NCI-H226 (cell line): ENCODE measurements around the gene TCF7L2.
A peak's percentile ranks its signal among the peaks of the same experiment; 100 is the strongest.
"Not testable (repeated sequence)": the region's sequence is repeated elsewhere in the genome, so short reads cannot be mapped to it uniquely, and the experiment has no call there.

Source experiments
- DNase-seq: peaks from one replicate; pipeline ENCODE4 v3.0.0-alpha.2; 2015

Gene TCF7L2

DNA sequence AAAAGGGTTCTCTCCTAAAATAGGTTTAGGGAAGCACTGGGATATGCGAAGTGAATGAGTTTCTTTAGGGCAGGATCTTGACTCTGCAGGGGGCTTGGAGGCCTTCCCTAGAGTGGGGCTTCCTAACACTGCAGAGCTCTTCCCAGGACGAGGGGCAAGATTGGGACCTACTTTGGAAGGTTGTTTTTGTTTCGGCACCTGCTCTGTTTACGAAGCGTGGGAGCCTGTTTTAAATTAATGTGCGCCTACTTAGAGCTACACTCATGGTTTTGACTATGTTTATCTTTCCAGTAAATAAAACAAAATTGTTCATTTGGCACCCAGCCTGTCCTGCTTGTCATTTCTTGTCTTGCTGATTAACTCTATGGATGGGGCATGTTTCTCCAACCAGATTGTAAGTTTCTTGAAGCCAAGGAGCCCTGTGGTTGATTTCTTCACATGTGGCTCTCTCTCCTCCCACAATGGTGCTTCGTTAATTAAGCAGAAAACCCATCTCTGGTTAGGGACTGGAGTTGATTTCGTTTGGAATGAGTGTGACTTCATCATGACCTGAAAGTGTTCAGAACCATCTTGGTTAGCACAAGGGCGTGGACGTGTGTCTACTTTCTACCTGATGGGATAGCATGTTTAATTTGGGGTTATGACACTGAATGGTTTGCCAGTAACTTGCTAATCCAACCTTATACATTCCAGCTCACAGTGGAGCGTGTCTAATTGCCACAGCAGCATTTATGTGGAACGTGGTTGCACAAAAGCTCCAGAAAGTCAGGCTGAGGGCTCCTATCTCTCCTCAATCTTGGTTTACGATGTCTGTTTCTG lies 98.1 kb downstream of the TCF7L2 start:
- no peak for DNase-seq

DNA sequence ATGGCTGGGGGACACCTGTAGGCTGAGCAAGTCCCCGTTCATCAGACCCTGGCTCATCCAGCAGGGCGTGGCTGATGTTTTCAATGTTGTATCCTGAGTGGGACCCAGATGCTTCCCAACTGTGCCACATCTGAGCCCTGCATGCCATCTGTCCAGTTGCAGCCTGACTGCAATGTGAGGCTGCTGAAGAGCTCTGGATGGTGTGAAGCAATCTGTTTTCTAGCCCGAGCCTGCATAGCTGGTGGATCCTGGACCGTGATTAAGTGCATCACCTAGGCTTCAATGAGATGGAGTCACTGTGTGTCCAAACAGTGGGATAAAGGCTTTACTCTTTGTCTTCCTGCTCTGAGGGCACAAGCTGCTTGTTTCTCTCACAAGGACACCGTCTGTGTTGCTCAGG lies 99.8 kb downstream of the TCF7L2 start:
- DNase-seq, result no peak

DNA sequence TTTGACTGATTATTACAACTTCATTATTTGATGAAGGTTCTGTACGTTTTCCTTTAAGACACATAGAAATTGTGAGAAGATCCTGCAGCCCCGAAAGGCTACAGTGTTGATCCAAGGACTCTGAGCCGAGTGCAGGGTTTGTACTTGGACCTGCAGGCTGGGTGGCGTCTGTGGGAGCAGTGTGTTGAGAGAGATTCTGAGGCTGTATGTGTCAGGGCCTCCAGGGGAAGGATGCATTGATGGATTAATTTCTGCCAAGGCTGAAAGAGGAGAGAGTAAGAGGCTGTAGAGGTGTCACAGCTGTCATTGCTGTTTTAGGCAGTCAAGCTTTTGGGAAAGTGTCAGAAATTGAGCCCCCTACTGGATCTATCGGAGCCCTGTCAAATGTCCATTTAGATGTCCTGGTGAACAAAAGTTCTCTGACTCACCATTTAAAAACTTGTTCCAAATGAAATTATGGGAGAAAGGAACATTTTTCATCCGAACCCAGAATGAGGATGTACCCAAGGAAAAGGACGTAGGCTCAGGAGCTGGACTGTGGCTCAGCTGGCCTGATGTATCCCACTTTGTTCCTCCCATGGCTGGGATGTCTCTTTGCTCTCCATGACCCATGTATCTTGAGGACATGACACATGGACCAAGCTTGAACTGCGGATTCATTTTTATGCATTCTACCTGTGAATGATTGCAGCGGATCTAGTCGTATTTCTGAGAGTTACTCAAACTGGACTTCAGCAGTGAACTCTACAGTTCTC lies 102.2 kb downstream of the TCF7L2 start:
- no peak for DNase-seq

DNA sequence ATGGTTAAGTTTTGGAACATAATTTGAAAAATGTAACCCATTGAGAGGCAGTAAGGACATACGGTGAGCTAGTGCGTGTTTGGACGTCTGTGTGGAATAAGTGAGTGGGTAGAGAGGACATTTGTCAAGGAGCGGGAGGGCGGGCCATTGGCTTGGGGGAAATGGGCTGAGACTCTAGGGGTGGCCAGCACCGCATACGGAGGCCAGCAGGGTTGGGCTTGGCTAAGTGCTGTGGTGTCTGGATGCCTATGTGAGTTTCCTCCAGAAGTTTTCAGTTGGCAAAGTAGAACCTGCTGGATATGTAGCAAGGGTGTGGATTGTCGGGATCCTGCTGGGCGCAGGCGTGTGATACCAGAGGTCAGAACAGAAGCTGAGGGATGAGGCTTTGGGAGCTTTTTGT lies 103.0 kb downstream of the TCF7L2 start:
- DNase-seq, result no peak

DNA sequence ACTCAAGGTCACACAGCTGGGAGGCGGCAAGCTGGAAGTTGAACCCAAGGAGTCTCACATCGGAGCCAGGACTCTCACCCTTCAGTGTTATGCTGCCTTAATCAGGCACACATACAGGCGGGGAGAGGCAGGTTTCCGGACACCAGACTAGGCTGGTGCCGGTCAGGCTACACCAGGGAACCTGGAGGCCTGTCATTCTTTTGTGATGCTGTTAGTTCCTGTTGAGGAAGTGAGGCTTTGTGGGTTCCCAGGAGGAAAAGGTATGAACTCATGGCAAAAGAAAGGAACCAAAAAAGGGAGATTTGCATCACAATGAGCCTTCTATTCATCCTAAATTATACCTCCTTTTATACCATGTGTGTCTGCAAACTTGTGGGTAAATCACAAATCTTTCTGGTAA lies 103.8 kb downstream of the TCF7L2 start:
- peak; percentile 45 for DNase-seq

DNA sequence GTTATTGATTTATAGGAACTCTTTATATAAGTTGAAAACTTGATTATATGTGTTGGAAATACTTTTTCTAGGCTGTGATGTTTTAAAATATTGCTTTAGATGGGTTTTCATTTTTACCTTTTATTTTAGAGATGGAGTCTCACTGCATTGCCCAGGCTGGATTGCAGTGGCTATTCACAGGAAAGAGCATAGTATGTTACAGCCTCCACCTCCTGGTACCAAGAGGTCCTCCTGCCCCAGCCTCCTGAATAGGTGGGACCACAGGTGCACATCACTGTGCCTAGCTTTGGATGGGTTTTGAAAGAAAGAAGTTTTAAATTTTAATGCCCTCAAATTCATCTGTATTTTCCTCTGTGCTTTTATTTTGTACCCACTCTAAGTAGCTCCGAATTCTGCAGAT lies 105.4 kb downstream of the TCF7L2 start:
- DNase-seq, result no peak

DNA sequence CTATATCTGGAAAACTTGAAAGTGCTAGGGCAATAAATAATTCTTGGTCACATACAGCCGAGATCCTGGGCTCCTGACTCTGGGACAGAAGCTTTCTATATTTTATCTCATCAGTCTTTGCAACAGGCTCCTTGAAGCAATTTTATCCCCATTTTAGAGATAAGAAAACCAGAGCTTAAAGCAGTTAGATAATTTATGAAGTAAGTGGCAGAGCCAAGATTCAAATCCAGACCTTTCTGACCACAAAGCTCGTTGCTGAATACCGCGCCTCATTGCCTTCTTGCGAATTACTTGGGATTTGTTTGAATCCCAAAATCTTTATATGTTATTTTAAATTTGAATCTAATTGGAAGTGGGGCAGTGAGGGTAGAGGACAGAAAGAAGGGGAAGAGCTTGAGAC lies 106.0 kb downstream of the TCF7L2 start:
- peak; percentile 37 for DNase-seq

DNA sequence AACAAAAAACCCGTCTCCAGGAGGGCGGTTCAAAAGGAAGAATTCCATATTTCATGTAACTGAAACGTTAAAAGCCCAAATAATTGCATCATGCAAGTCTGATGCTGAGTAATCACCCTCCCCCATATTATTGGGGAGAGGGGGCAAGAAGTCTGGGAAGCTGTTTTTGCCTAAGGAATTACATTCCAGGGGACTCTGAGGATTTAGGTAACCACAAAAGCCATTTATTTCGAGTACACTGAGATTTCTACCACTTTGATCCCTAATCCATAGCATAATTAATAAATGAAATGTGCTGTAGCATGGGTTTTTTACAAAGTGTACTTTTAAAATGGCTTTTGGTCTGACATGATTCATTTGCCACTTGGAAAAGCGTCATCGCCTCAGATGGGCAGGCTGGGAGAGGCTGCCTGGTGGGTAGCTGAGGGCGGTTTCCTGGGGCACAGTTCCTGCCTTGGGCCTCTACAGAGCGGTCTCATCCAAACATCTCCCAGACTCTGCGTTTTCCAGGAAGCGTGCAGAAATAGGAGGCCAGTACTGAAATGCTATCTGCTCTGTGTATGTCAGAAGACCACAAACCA lies 106.5 kb downstream of the TCF7L2 start:
- peak; percentile 51 for DNase-seq

DNA sequence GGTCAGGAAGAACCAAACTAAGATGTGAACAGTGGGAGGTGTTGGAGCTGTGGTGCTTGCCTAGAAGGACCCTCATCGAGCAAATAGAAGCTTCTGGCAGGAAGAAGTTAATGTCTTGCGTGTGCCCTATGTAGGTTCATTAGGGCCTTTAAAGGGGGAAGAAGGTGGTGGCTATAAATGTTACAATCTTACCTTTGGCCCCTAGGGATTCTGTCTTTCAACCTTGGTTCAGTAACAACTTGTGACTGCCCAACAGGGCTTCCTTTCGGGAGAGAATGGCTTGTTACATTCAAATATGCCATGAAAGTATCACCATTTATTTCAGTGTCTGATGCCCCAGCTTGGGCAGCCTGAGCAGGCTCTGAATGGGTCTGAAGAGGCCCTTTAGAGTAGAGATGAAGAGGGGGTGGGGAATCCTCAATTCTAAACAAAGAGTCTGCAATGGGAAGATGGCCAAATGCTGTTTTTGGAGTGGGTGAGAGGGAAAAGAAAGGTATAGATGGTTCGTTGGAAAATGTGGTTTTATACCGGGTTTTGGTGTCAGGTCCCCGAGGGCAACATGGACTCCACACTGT lies 108.0 kb downstream of the TCF7L2 start:
- DNase-seq, result no peak

DNA sequence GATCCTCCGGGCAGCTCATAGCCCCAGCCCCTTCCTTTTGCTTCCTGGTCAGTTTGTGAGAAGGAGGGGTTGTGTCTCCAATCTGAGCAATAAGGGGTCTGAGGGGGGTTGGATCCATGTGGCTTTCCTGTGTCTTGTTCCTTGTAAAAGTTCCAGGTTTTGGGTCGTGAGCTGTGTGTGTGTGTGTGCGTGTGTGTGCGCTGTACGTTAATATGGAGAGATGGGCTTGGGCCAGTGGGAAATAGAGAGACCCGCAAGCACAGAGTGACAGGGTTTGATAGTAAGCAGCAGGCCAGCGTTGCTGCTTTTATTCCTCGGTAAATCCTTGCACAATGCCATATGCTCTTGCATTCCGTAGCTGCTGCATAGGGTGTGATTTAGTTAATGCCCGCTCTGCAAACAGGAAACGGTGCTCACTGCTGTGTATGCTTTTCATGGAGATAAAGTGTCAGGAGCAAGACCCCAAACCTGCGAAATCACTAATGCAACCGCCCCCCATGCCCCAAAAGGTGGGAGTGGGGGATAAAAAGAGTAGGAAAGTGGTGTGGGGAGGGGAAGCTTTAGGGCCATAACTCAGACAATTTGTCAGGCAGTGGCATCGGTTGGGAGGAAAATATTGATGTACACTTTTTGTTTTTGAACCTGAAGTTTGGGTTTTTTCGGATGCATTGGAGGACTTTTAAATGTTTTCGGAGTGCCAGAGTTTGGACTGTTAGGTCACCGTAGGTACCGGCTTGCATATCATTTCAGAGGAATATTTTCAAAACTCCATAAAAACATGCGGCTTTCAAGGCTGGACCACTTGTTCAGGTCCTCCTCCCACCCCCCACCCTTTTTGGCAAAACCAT lies 108.7 kb downstream of the TCF7L2 start:
- peak; percentile 41 for DNase-seq

DNA sequence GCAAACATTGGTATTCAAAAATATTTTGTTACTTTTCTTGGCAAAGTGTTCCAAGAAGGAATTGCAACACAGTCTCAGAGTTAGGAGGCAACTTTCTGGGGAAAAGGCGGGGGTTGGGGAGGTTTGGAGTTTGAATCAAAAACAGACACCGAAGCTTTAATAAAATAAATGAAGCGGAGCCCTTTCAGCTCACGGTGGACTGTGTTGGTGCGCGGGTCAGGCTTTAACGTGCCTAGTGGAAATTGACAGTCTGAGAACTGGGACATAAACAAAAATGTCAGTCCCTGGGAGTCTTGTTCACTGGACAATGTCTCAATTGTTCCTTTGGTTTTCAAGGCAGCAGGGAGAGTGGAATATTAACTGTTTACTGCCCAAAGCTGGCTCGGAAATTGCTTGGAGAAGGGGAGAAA lies 109.3 kb downstream of the TCF7L2 start:
- no peak for DNase-seq

DNA sequence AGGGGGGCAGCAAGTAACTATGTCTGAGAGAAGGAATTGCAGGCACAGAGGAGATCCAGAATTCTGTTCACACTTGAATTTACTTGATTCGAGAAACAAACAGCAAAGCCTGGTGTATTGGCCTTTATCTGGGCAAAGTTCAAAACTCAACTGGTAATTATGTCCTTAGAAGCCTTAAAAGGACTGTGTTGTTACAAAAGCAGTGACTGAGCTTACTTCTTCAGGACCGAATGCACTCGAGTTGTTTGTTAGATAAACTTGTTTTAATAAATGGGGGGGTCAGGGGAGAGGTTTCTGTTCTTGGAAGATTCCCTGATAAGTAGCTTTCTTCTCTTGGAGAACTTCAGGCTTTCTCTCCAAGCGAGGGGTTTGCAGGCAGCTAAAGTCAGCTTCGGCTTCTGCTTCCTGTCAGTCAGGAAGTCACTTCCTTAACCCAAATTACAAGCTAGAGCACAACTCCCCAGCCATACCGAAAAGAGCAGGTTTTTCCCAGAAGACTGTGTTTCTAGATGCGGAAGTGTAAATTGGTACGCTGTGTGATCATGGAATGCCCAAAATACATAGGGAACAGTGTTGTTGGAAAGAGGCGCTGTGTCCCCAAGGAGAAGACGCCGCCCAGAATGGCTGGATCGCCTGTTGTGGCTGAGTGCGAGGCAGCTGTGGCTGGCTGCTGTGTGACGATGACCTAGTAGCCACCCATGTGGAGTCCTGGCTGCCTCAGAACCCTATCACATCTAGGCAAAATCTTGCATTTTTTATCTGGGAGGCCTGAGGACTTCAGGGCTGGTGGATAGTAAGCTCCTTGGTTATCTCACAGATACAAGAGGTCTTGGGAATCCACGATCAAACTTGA lies 110.4 kb downstream of the TCF7L2 start:
- no peak for DNase-seq

DNA sequence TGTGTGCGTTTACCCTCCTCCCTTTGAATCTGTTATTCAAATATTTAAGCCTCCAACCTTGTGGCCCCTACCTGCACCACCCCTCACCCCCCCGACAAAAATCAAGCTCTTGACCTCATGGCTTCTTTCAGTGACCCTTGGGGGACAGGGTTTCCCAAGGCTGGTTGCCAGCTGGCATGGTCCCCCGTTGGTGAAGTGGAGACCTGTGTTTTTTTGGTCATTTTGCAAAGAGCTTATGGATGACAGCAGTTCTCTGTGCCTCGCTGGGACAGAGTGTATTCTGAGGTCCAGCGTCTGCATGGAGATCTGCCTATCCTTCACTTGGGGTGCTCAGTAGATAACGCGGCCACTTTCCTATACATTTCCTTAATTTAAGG lies 111.0 kb downstream of the TCF7L2 start:
- no peak for DNase-seq

DNA sequence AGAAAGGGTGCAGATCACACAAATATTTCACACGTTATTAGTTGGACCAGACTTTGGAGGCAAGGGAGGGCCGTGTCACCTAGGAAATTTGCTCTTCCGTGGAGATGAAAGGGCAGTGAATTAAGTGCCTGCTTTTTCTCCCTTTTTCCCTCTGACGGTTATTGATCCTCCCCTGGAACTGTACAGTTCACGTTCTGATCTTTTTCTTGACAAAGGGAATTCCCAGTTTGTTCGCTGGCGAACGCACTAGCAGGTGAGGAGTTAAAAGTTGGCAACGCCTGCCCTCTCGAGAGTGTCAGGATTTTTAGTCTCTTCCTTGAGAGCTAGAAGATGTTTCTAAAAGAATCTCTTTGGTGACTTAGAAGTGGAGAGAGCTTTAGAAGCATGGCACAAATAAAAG lies 111.5 kb downstream of the TCF7L2 start:
- no peak for DNase-seq

DNA sequence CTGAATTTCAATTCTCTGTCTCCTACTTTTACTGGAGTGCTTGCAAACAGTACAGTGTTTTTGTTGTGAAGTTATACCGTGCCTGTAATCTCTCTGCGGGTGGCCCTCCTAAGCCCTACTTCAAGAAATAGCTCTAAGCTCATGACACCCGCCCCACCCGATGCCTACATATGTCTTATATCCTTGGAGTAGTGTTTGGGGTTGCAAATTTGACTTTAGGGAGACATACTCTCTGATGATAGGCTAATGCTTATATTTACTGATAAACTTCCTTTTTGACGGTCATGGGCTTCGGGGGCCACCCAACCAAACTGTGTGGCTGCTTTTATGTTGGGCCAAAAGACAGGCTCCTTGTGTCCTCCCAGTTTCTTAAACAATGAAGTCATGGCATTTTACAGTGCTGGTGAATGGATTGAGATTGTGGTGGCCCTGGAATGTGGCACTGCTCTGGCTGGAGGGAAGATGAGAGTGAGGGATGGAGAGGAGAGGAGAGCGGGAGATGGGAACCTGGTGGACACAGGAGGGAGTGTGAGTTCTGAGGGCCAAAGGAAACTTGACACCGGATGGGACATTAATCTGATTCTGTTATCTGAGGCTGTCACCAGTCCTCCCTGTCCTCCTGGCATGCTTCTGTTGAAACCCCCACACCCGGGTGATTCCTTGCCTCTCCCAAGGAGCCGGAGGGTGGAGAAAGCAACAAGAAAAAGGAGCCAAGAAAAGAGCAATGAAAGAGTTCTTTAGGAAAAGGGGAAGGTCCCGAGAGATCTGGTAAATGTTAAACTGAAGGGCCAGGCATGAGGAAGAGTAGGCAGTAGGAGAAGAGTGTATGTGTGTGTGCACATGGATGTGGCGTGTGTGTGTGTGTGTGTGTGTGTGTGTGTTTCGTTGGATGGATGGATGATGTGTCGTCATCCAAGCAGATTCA lies 113.3 kb downstream of the TCF7L2 start:
- no peak for DNase-seq

DNA sequence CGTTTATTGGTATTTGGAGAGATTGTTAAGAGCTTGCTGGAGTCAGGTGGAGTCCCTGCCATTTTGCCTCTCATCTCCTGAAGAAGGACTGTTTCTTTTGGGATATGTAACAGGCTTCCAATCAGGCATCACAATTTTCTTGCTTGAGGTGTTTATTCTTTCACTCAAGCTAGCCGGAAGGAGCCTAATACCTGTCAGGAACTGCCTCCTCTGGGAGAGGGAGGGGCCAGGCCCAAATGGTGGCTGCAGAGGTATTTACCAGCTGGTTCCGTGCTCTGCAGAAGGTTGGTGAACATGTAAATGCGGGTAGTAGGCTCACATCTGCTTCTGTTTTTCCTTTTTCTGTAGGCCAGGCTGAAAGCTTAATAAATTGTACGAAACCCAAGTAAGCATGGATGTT lies 114.0 kb downstream of the TCF7L2 start:
- DNase-seq, result no peak

DNA sequence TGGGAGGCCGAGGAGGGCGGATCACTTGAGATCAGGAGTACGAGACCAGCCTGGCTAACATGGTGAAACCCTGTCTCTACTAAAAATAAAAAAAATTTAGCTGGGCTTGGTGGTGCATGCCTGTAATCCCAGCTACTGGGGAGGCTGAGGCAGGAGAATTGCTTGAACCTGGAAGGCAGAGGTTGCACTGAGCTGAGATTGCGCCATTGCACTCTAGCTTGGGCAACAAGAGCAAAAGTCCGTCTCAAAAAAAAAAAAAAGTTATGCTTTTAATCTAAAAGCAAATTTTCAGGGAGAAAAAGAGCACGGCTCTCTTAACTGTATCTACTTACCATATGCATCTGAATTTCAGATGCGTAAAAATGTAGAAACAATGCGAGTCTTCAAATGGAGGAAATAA lies 116.1 kb downstream of the TCF7L2 start:
- not testable (repeated sequence) for DNase-seq

DNA sequence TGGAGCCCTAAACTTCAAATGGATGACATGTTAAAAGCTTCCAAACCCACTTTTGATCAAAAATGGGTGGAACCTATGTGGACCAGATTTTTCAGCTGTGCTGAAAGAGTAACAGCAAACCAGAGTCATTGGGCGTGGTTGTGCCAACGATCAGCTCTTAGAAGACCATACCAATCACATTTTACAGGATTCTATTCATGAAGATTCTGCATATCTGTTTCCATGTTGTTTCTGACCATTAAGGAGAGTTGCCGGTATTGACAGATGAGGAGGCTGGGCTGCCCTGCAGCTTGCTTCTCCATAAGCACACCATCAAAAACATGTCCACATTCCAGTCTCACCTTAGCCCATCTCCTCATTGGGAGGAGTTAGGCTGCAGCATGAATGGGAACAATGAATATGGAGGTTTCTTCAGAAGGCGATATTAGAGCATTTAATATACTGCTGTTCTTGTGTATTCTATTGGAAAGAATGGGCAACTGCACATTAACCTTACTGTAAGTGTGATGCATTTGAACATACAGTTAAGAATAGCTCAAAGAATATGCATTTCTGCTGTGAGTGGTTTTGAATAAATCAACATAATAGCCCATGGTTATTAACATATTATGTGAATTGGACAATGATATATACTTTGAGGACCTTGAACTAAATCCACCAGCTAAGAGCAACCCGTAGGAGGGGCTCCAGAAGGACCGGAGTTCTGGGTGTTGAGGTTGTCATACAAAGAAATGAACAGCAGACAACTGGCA lies 116.7 kb downstream of the TCF7L2 start:
- DNase-seq, result no peak

DNA sequence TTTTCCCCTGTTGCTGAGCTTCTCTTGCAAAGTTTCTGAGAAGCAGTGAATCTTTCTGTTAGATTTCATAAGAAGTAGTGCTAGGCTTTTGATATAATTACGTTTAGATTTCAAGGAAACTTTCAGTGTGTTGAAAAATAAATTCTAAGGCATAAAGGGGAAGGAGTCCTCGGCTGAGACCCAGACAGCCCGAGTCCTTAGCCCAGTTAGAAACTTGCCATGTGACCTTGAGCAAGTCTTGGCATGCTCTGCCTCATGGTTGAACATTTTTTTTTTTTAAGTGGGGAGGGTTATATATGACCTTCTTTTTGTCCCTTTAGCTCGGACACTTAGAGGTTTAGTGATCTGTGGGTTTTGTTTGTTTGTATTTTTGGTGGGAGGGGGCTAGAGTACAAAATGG lies 117.5 kb downstream of the TCF7L2 start:
- DNase-seq, result no peak
